ENCODE measurements around the gene PHKG1.

- TF ChIP-seq FOXK1 (CRISPR knock-in tag; IDR thresholded peaks at IDR 0.05) = no peak
- no peak for TF ChIP-seq JUN (CRISPR knock-in tag; IDR thresholded peaks at IDR 0.05)
- no peak for TF ChIP-seq CREB1 (CRISPR knock-in tag; IDR thresholded peaks at IDR 0.05)
- TF ChIP-seq MYBL2 (CRISPR knock-in tag; IDR thresholded peaks at IDR 0.05) = no peak
- no peak for TF ChIP-seq ATF6 (CRISPR knock-in tag; IDR thresholded peaks at IDR 0.05)
- TF ChIP-seq MAX (CRISPR knock-in tag; IDR thresholded peaks at IDR 0.05) = no peak
- TF ChIP-seq CTCF (IDR thresholded peaks at IDR 0.05) = no peak
Measured at GRCh38 chr7:56053379-56053778, 39.4 kb downstream of the PHKG1 start.

Data from WTC11 (cell line).